Ovary (tissue), 3 donors: Measurements from ENCODE around the gene ANGEL1.

ENCODE experiments used
- CTCF ChIP-seq, 3 donors: fragments of 450-650 bp in 2 of 3; fragments of 200-600 bp in 1 of 3; IDR thresholded peaks; one replicate each; pipeline versions ENCODE4 v1.5.1 to v1.8.0; 2016 to 2022; ENCODE audit warnings: antibody characterized with exemption in 3 of 3, mild to moderate bottlenecking in 1 of 3
- POLR2A ChIP-seq: fragments of 450-650 bp; IDR thresholded peaks from one replicate; pipeline ENCODE4 v1.6.1; 2017; ENCODE audit warnings: antibody characterized with exemption, mild to moderate bottlenecking, moderate library complexity
- donor health status: DM: no; HTN: no; CAD: no.

GRCh38 chr14:76780360-76780759, 32.3 kb downstream of the ANGEL1 start:
- TF ChIP-seq CTCF (IDR thresholded peaks at IDR 0.05) (no peak), POLR2A (no peak)
